Body of pancreas (tissue), 4 donors: Measurements from ENCODE around the gene IQGAP2. TPM values are rescaled to one million over a fixed set of nuclear protein-coding genes. Genes with fewer than 3 reads are reported as not detected.
A peak's percentile ranks its signal among the peaks of the same experiment; 100 is the strongest.
"Not testable (repeated sequence)": the region's sequence is repeated elsewhere in the genome, so short reads cannot be mapped to it uniquely, and the experiment has no call there.

Experiments
- ATAC-seq: fragments of 150-250 bp; one replicate; pipeline ENCODE4 v1.9.1; 2016
- DNase-seq, 4 donors: peaks; one replicate each; pipeline ENCODE4 v3.0.0-alpha.2; 2019
- H3K27ac ChIP-seq, 4 donors: fragments of 200-600 bp; sonication (generic); 1 replicate in 3 of 4; 2 replicates in 1 of 4; pipeline versions ENCODE4 v1.5.1 to v1.6.1; 2016 to 2019; ENCODE audit warnings: mild to moderate bottlenecking in 1 of 4, mixed read lengths in 1 of 4, moderate library complexity in 1 of 4
- H3K27me3 ChIP-seq, 2 donors: fragments of 200-600 bp; sonication (generic); one replicate each; pipeline ENCODE4 v1.6.0; 2016; ENCODE audit warnings: mild to moderate bottlenecking in 1 of 2
- H3K36me3 ChIP-seq, 2 donors: fragments of 200-600 bp; sonication (generic); replicated peaks in 1 of 2; 2 replicates each; pipeline ENCODE4 v1.5.1; 2016; ENCODE audit warnings: low read depth in 2 of 2; ENCODE audit not compliant: insufficient read depth in 1 of 2
- H3K4me1 ChIP-seq: fragments of 200-600 bp; sonication (generic); one replicate; pipeline ENCODE4 v1.6.0; 2016
- H3K4me3 ChIP-seq, 2 donors: fragments of 200-600 bp; sonication (generic); 1 replicate in 1 of 2; 2 replicates in 1 of 2; pipeline ENCODE4 v1.5.1; 2016 to 2019
- H3K9me3 ChIP-seq, 3 donors: fragments of 200-600 bp; sonication (generic); 1 replicate in 2 of 3; 2 replicates in 1 of 3; pipeline ENCODE4 v1.5.1; 2016
- CTCF ChIP-seq, 7 experiments: fragments of 450-650 bp in 4 of 7; fragments of 200-600 bp in 3 of 7; sonication (generic) in 3 of 7; IDR thresholded peaks; one replicate each; pipeline ENCODE4 v1.5.1; 2016 to 2019; ENCODE audit warnings: antibody characterized with exemption in 7 of 7
- POLR2A ChIP-seq, 3 donors: fragments of 450-650 bp; IDR thresholded peaks; one replicate each; pipeline ENCODE4 v1.6.1; 2016; ENCODE audit warnings: antibody characterized with exemption in 3 of 3, mild to moderate bottlenecking in 2 of 3
- WGBS, 2 donors: methylation state at CpG; one replicate each; pipeline ENCODE4 v1.1.5; 2017; 5-methylcytosine and 5-hydroxymethylcytosine counted together
- intact Hi-C: fragments of 100-400 bp; cut with DNase I; formaldehyde crosslinking; loops from one replicate; pipeline ENCODE4 v1.15.1; 2023
- total RNA-seq, 2 donors: library from RNA; depleted of rRNA; stranded (reverse); fragments of >200 nt; gene quantifications; one replicate each; pipeline ENCODE4 v1.1.0, GENCODE V29; 2016

IQGAP2 gene
- total RNA-seq, 2 donors from 2014 or later, result 41.2 to 49.5 TPM

GRCh38 chr5:76674330-76675066, 271.4 kb downstream of the IQGAP2 start:
- no peak for ATAC-seq
- WGBS, 2 donors, result 88% methylated on average over 8 of the region's 8 CpGs
- TF ChIP-seq CTCF (IDR thresholded peaks at IDR 0.05), result no peak
- TF ChIP-seq POLR2A (IDR thresholded peaks at IDR 0.05), result no peak
- no peak for DNase-seq
- H3K27ac ChIP-seq, result peak overlapping the region in 1 of 4 donors; percentile 0
- peaks cover 4 to 22% of the 10 kb centered on the region in 2 donors for H3K36me3 ChIP-seq
- H3K9me3 ChIP-seq, result no peaks in the 10 kb centered on the region
- no peaks in the 10 kb centered on the region for H3K4me1 ChIP-seq
- intact Hi-C loops, result no loop called here
- H3K27me3 ChIP-seq, result no peaks in the 10 kb centered on the region
- H3K4me3 ChIP-seq, result no peak overlapping the region

- Histone ChIP-seq H3K36me3 (peaks cover 4 to 18% of the 10 kb centered on the region in 2 donors), H3K4me1 (no peaks in the 10 kb centered on the region), H3K9me3 (no peaks in the 10 kb centered on the region), H3K27me3 (no peaks in the 10 kb centered on the region), H3K4me3 (no peak overlapping the region), H3K27ac (no peak overlapping the region)
- intact Hi-C loops, result no loop called here
- 86% methylated on average over 1 of the region's 1 CpG for WGBS, 2 donors
- no peak for ATAC-seq
- TF ChIP-seq POLR2A (IDR thresholded peaks at IDR 0.05), result no peak
- TF ChIP-seq CTCF (IDR thresholded peaks at IDR 0.05), result no peak
- no peak for DNase-seq
Observed at GRCh38 chr5:76675364-76675763, 272.3 kb downstream of the IQGAP2 start.

- WGBS, 2 donors, result 93 to 95% methylated on average over 8 of the region's 8 CpGs
- Histone ChIP-seq H3K4me1 (no peaks in the 10 kb centered on the region), H3K27me3 (no peaks in the 10 kb centered on the region), H3K36me3 (peaks cover 0 to 16% of the 10 kb centered on the region in 2 donors), H3K9me3 (no peaks in the 10 kb centered on the region), H3K4me3 (no peak overlapping the region), H3K27ac (no peak overlapping the region)
- intact Hi-C loops, result no loop called here
- no peak for TF ChIP-seq CTCF (IDR thresholded peaks at IDR 0.05)
- TF ChIP-seq POLR2A (IDR thresholded peaks at IDR 0.05), result no peak
- DNase-seq (no peak), ATAC-seq (no peak)
Observed at GRCh38 chr5:76677849-76678472, 274.9 kb downstream of the IQGAP2 start.

DNA sequence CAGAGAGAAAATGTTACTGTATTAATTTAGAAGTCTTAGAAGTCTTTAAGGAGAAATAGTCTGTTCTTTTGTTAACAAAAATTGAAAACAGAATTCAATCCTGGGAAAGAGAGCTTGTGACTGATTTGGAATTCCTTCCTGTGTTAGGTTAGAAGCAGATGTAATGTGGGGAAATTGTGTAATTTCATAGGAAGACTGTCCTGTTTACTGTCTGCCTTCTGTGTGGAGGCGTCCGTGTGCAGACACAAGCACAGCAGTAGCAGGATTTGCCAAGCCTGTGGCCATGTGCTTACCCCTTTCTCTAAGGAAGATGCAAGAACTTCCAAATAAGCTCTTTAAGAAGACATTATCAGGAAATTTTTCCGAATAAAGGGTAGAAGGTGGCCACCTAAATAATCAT, 276.1 kb downstream of the IQGAP2 start:
- peak in 1 of 4 donors; percentile 21 for DNase-seq
- WGBS, 2 donors, result 82 to 84% methylated on average over 3 of the region's 3 CpGs
- intact Hi-C loops, result no loop called here
- ATAC-seq, result peak; percentile 59
- no peaks in the 10 kb centered on the region for H3K9me3 ChIP-seq
- TF ChIP-seq POLR2A (IDR thresholded peaks at IDR 0.05) (no peak), CTCF (IDR thresholded peaks at IDR 0.05) (no peak)
- no peaks in the 10 kb centered on the region for H3K4me1 ChIP-seq
- no peaks in the 10 kb centered on the region for H3K27me3 ChIP-seq
- peaks cover 0 to 11% of the 10 kb centered on the region in 2 donors for H3K36me3 ChIP-seq
- no peak overlapping the region for H3K27ac ChIP-seq
- H3K4me3 ChIP-seq, result no peak overlapping the region

DNA sequence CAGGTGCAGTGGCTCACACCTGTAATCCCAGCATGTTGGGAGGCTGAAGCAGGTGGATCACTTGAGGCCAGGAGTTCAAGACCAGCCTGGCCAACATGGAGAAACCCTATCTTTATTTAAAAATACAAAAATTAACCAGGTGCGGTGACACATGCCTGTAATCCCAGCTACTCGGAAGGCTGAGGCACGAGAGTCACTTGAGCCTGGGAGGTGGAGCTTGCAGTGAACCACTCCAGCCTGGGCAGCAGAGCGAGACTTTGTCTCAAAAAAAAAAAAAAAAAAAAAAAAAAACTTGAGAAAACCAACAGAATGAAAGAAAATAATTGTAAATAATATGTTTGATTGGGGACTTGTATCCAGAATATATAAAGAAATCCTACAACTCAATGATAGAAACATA, 277.7 kb downstream of the IQGAP2 start:
- H3K4me1 ChIP-seq, ATAC-seq, H3K4me3 ChIP-seq, intact Hi-C loops, H3K27me3 ChIP-seq, H3K27ac ChIP-seq, DNase-seq, H3K36me3 ChIP-seq, H3K9me3 ChIP-seq: not testable (repeated sequence)
- WGBS, 2 donors, result 93 to 96% methylated on average over 4 of the region's 4 CpGs
